Lung (tissue), 12 donors: ENCODE data around the gene LMBR1L. TPM values are rescaled to one million over a fixed set of nuclear protein-coding genes. Genes with fewer than 3 reads are reported as not detected.

Experiments used
- ATAC-seq: fragments of 200-7000 bp; cut with Tn5 transposase; one replicate; pipeline ENCODE4 v1.9.1; 2020; ENCODE audit warnings: moderate number of reproducible peaks; ENCODE audit not compliant: insufficient read depth, low FRiP score
- DNase-seq, 3 donors: peaks; one replicate each; pipeline ENCODE4 v3.0.0-alpha.2; 2013 to 2017
- H3K27ac ChIP-seq, 2 donors: one replicate each; pipeline ENCODE4 v1.5.1; 2013; ENCODE audit warnings: mild to moderate bottlenecking in 2 of 2, moderate library complexity in 2 of 2, control low read depth in 1 of 2, inconsistent platforms in 1 of 2, low read depth in 1 of 2, low read length in 1 of 2
- H3K27me3 ChIP-seq, 3 donors: one replicate each; pipeline ENCODE4 v1.5.1; 2013; ENCODE audit warnings: low read length in 2 of 3; ENCODE audit not compliant: control insufficient read depth in 3 of 3, insufficient read depth in 3 of 3
- H3K36me3 ChIP-seq, 4 donors: one replicate each; pipeline ENCODE4 v1.5.1; 2013; ENCODE audit warnings: low read length in 4 of 4, mild to moderate bottlenecking in 1 of 4, moderate library complexity in 1 of 4; ENCODE audit not compliant: control insufficient read depth in 4 of 4, insufficient read depth in 4 of 4
- H3K4me1 ChIP-seq, 5 donors: one replicate each; pipeline ENCODE4 v1.5.1; 2013; ENCODE audit warnings: low read length in 5 of 5, mild to moderate bottlenecking in 2 of 5, moderate library complexity in 1 of 5; ENCODE audit not compliant: control insufficient read depth in 5 of 5, insufficient read depth in 5 of 5
- H3K4me3 ChIP-seq: one replicate; pipeline ENCODE4 v1.5.1; 2013; ENCODE audit warnings: mild to moderate bottlenecking, control low read depth, moderate library complexity
- H3K9ac ChIP-seq, 2 donors: one replicate each; pipeline ENCODE4 v1.5.1; 2013; ENCODE audit warnings: low read length in 2 of 2, control low read depth in 1 of 2; ENCODE audit not compliant: insufficient read depth in 1 of 2
- H3K9me3 ChIP-seq, 4 donors: one replicate each; pipeline ENCODE4 v1.5.1; 2013; ENCODE audit warnings: low read length in 3 of 4, mild to moderate bottlenecking in 1 of 4, moderate library complexity in 1 of 4; ENCODE audit not compliant: control insufficient read depth in 4 of 4, insufficient read depth in 3 of 4
- CTCF ChIP-seq: IDR thresholded peaks from 2 replicates; pipeline ENCODE4 v1.5.1; 2012; ENCODE audit warnings: mild to moderate bottlenecking; ENCODE audit errors: control extremely low read depth, extremely low read depth
- WGBS, 2 donors: extraction: QIAGEN DNeasy Blood & Tissue Kit; methylation state at CpG; one replicate each; pipeline ENCODE4 v1.1.7; 2013; 5-methylcytosine and 5-hydroxymethylcytosine counted together
- polyA plus RNA-seq, 2 donors: library from polyadenylated mRNA; stranded (reverse); fragments of 200-250 nt; gene quantifications; one replicate each; pipeline ENCODE4 v1.2.1, GENCODE V29; 2013
- total RNA-seq, 2 donors: library from RNA; depleted of rRNA in 1 of 2; stranded (reverse); fragments of >200 nt in 1 of 2; gene quantifications; one replicate each; pipeline ENCODE4 v1.2.1, GENCODE V29; 2014 to 2021
- donor health status: control.
- donor health status: control.
- donor health status: Bipolar disorder and iron deficiency.
- donor health status: healthy.
- donor health status: DM: yes; HTN: yes; CAD: no.

Gene LMBR1L
- total and polyA plus RNA-seq, 4 donors = 34.8 to 70.1 (median 38.7) TPM

GRCh38 chr12:49104822-49105221 is 5.8 kb downstream of the LMBR1L start:
- ATAC-seq (no peak), DNase-seq (no peak)
- H3K27ac ChIP-seq = peak overlapping the region in 1 of 2 donors; percentile 15
- H3K36me3 ChIP-seq = peaks cover 30 to 51% (median 40%) of the 10 kb centered on the region in 4 donors
- WGBS, 2 donors = 78 to 89% methylated on average over 3 of the region's 3 CpGs
- H3K27me3 ChIP-seq = no peaks in the 10 kb centered on the region
- peaks cover 0 to 29% (median 8%) of the 10 kb centered on the region in 5 donors for H3K4me1 ChIP-seq
- no peaks in the 10 kb centered on the region for H3K9me3 ChIP-seq
- H3K4me3 ChIP-seq = no peak overlapping the region
- TF ChIP-seq CTCF = no peak
- H3K9ac ChIP-seq = no peak overlapping the region

- 95 to 96% methylated on average over 6 of the region's 6 CpGs for WGBS, 2 donors
- DNase-seq (no peak), ATAC-seq (no peak)
- Histone ChIP-seq H3K9ac (no peak overlapping the region), H3K4me1 (peaks cover 0 to 8% (median 0%) of the 10 kb centered on the region in 5 donors), H3K36me3 (peaks cover 36 to 67% (median 44%) of the 10 kb centered on the region in 4 donors), H3K4me3 (no peak overlapping the region), H3K27ac (no peak overlapping the region), H3K9me3 (no peaks in the 10 kb centered on the region), H3K27me3 (no peaks in the 10 kb centered on the region)
- no peak for TF ChIP-seq CTCF
Measured at GRCh38 chr12:49100380-49100779, 10.3 kb downstream of the LMBR1L start.

GRCh38 chr12:49098703-49099102 is 11.9 kb downstream of the LMBR1L start:
- no peak for DNase-seq
- no peak for TF ChIP-seq CTCF
- Histone ChIP-seq H3K27ac (no peak overlapping the region), H3K36me3 (peaks cover 32 to 55% (median 36%) of the 10 kb centered on the region in 4 donors), H3K9me3 (peaks cover 0 to 4% (median 0%) of the 10 kb centered on the region in 4 donors), H3K9ac (no peak overlapping the region), H3K4me3 (no peak overlapping the region), H3K4me1 (peaks cover 0 to 12% (median 8%) of the 10 kb centered on the region in 5 donors), H3K27me3 (peaks cover 0 to 13% (median 10%) of the 10 kb centered on the region in 3 donors)
- no peak for ATAC-seq
- WGBS, 2 donors = 95 to 99% methylated on average over 2 of the region's 2 CpGs

- Histone ChIP-seq H3K9ac (no peak overlapping the region), H3K4me1 (peaks cover 0 to 13% (median 8%) of the 10 kb centered on the region in 5 donors), H3K36me3 (peaks cover 28 to 49% (median 35%) of the 10 kb centered on the region in 4 donors), H3K27ac (no peak overlapping the region), H3K27me3 (peaks cover 0 to 19% (median 16%) of the 10 kb centered on the region in 3 donors), H3K4me3 (no peak overlapping the region), H3K9me3 (peaks cover 0 to 4% (median 0%) of the 10 kb centered on the region in 4 donors)
- ATAC-seq (no peak), DNase-seq (peak; percentile 49 to 50 (median 49))
- TF ChIP-seq CTCF = peak; percentile 73
- 61 to 64% methylated on average over 4 of the region's 4 CpGs for WGBS, 2 donors
Measured at GRCh38 chr12:49098035-49098451, 12.6 kb downstream of the LMBR1L start.
